Ishikawa (cell line): ENCODE results near the gene TMC3.

Source experiments
- CEBPB ChIP-seq: IDR thresholded peaks from 2 replicates; pipeline ENCODE4 v1.6.1; 2012
- CREB1 ChIP-seq: IDR thresholded peaks from 2 replicates; pipeline ENCODE4 v1.6.1; 2012; ENCODE audit warnings: low read depth
- EGR1 ChIP-seq: IDR thresholded peaks from 2 replicates; pipeline ENCODE4 v1.6.1; 2012
- EP300 ChIP-seq: IDR thresholded peaks from 2 replicates; pipeline ENCODE4 v1.6.1; 2012; ENCODE audit warnings: borderline replicate concordance
- FOXM1 ChIP-seq: IDR thresholded peaks from 2 replicates; pipeline ENCODE4 v1.6.1; 2012; ENCODE audit warnings: low read depth, borderline replicate concordance
- MAX ChIP-seq: IDR thresholded peaks from 2 replicates; pipeline ENCODE4 v1.6.1; 2012
- NFIC ChIP-seq: IDR thresholded peaks from 2 replicates; pipeline ENCODE4 v1.6.1; 2012
- RAD21 ChIP-seq: IDR thresholded peaks from 2 replicates; pipeline ENCODE4 v1.6.1; 2012; ENCODE audit warnings: low read depth
- REST ChIP-seq: IDR thresholded peaks from 2 replicates; pipeline ENCODE4 v1.6.1; 2012; ENCODE audit warnings: low read depth, mild to moderate bottlenecking
- TAF1 ChIP-seq: IDR thresholded peaks from 2 replicates; pipeline ENCODE4 v1.6.1; 2012; ENCODE audit warnings: low read depth, mild to moderate bottlenecking
- TCF12 ChIP-seq: IDR thresholded peaks from 2 replicates; pipeline ENCODE4 v1.6.1; 2012; ENCODE audit warnings: low read depth
- TEAD4 ChIP-seq: IDR thresholded peaks from 2 replicates; pipeline ENCODE4 v1.6.1; 2012
- USF1 ChIP-seq: IDR thresholded peaks from 2 replicates; pipeline ENCODE4 v1.6.1; 2012
- YY1 ChIP-seq: IDR thresholded peaks from 2 replicates; pipeline ENCODE4 v1.6.1; 2012; ENCODE audit warnings: low read depth
- ZBTB7A ChIP-seq: IDR thresholded peaks from 2 replicates; pipeline ENCODE4 v1.6.1; 2012; ENCODE audit warnings: low read depth

TMC3 gene

GRCh38 chr15:81373775-81374395, at the start of gene TMC3:
Gene TMC3 (minus strand): TSS chr15:81374213. CDS start chr15:81374077, 136 bp downstream.
- no peak for TF ChIP-seq EGR1
- no peak for TF ChIP-seq YY1
- no peak for TF ChIP-seq CREB1
- TF ChIP-seq CEBPB: no peak
- no peak for TF ChIP-seq ZBTB7A
- no peak for TF ChIP-seq REST
- no peak for TF ChIP-seq EP300
- no peak for TF ChIP-seq TAF1
- TF ChIP-seq TEAD4: no peak
- no peak for TF ChIP-seq USF1
- TF ChIP-seq RAD21: no peak
- no peak for TF ChIP-seq NFIC
- no peak for TF ChIP-seq MAX

- no peak for TF ChIP-seq TCF12
- TF ChIP-seq CEBPB: no peak
- TF ChIP-seq ZBTB7A: no peak
- TF ChIP-seq REST: no peak
- no peak for TF ChIP-seq NFIC
- TF ChIP-seq EGR1: no peak
- TF ChIP-seq TAF1: no peak
- no peak for TF ChIP-seq USF1
- TF ChIP-seq RAD21: no peak
- no peak for TF ChIP-seq MAX
- no peak for TF ChIP-seq YY1
- no peak for TF ChIP-seq TEAD4
- no peak for TF ChIP-seq FOXM1
- no peak for TF ChIP-seq CREB1
- no peak for TF ChIP-seq EP300
Measured at GRCh38 chr15:81421461-81421860, 47.4 kb upstream of the TMC3 start.

GRCh38 chr15:81419332-81419943, 45.4 kb upstream of the TMC3 start:
- TF ChIP-seq YY1 (no peak), NFIC (no peak), MAX (no peak), REST (no peak), EP300 (no peak), FOXM1 (no peak), USF1 (no peak), TAF1 (no peak), RAD21 (no peak), ZBTB7A (no peak), CREB1 (no peak), CEBPB (no peak), TEAD4 (no peak), TCF12 (no peak), EGR1 (no peak)
